ENCODE data around the gene LCLAT1. TPM values are rescaled to one million over a fixed set of nuclear protein-coding genes. Genes with fewer than 3 reads are reported as not detected.

LCLAT1 gene
- polyA plus RNA-seq, 4 donors = 1.6 to 18.3 (median 7.1) TPM

DNA sequence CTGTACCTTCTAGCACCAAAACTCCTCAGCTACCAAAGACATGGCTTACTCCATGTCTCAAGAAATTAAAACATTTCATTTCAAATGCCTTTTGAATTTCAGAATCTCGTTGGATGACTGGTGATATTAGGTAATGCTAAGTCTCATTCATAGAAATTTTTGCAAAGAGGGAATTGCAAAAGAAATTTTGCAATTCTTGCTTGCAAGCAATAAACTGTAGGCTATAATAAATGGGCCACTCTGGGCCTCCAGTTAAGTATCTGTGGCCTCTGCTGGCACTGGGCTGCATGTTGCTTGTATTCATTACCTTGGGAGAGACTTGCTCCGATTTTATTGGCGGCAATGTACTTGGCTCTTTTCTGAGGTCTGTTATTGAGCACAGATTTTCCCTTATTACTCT, 2.8 kb upstream of the LCLAT1 start:
- H3K4me3 ChIP-seq (ENCODE audit: low read depth in 1 of 3, low read length in 3 of 3) = no peak overlapping the region
- peaks cover 2 to 14% (median 4%) of the 10 kb centered on the region in 3 donors for H3K4me1 ChIP-seq (ENCODE audit: control insufficient read depth in 3 of 3, insufficient read depth in 2 of 3, low read depth in 1 of 3, low read length in 2 of 3)
- H3K9me3 ChIP-seq (ENCODE audit: control insufficient read depth in 2 of 2, insufficient read depth in 1 of 2, low read depth in 1 of 2, low read length in 1 of 2) = no peaks in the 10 kb centered on the region
- no peak overlapping the region for H3K27ac ChIP-seq (ENCODE audit: low read depth in 1 of 3, low read length in 2 of 3)
- H3K36me3 ChIP-seq (ENCODE audit: control insufficient read depth in 3 of 3, insufficient read depth in 2 of 3, low read depth in 1 of 3, low read length in 3 of 3) = no peaks in the 10 kb centered on the region
- 47 to 73% (median 56%) methylated on average over 3 of the region's 3 CpGs for WGBS, 3 donors
- no peak for DNase-seq
- no peak for FAIRE-seq
- H3K27me3 ChIP-seq (ENCODE audit: control insufficient read depth in 3 of 3, insufficient read depth in 3 of 3, low read length in 3 of 3) = no peaks in the 10 kb centered on the region

DNA sequence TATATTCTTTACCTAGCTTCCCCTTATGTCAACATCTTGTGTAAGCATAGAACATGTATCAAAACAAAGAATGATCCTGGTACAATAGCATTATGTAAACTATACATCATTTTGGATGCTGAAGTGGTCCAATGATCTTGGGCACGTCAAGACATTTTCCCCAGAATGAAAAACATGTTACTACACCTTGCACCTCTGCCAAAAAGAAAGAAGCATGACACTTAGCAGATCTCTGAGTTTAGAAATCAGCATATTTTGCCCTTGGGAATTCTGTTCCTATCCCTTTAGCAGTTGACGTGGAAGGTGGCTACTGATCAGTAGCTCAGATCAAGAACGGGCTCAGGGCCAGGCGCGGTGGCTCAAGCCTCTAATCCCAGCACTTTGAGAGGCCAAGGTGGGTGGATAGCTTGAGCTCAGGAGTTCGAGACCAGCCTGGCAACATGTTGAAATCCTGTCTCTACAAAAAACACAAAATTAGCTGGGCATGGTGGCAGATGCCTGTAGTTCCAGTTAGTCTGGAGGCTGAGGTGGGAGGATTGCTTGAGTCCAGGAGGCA, 1.7 kb upstream of the LCLAT1 start:
- no peaks in the 10 kb centered on the region for H3K9me3 ChIP-seq (ENCODE audit: control insufficient read depth in 2 of 2, insufficient read depth in 1 of 2, low read depth in 1 of 2, low read length in 1 of 2)
- no peak for FAIRE-seq
- H3K36me3 ChIP-seq (ENCODE audit: control insufficient read depth in 3 of 3, insufficient read depth in 2 of 3, low read depth in 1 of 3, low read length in 3 of 3) = no peaks in the 10 kb centered on the region
- H3K4me1 ChIP-seq (ENCODE audit: control insufficient read depth in 3 of 3, insufficient read depth in 2 of 3, low read depth in 1 of 3, low read length in 2 of 3) = peaks cover 2 to 19% (median 4%) of the 10 kb centered on the region in 3 donors
- no peak overlapping the region for H3K4me3 ChIP-seq (ENCODE audit: low read depth in 1 of 3, low read length in 3 of 3)
- no peak overlapping the region for H3K27ac ChIP-seq (ENCODE audit: low read depth in 1 of 3, low read length in 2 of 3)
- H3K27me3 ChIP-seq (ENCODE audit: control insufficient read depth in 3 of 3, insufficient read depth in 3 of 3, low read length in 3 of 3) = no peaks in the 10 kb centered on the region
- DNase-seq = no peak
- WGBS, 3 donors = 82 to 92% (median 86%) methylated on average over 6 of the region's 6 CpGs

DNA sequence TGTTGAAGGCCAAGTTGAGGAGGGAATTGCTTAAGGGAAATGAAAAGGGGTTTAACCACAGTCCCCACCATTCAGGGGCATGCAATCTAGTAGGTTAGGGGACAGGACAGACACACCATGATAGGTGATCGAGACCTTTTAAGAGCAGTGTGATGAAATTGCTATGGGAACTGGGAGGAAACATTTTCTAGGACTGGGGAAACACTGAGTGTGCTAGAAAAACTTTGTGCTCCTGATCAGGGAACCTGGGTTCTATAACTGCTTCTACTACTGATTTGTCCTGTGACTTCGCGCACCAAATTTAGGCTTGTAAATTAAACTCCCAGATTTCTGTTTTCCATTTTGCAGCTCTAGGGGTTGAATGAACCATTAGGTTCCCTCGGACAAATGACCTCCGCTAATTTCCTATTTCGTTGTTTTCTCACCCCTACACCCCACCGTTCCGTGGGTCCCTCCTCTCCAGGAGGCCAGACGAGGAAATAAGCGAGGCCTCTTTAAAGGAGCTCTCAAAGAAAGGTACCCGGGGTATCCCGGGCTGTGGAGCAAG, 371 bp upstream of the LCLAT1 start:
- FAIRE-seq (no peak), DNase-seq (no peak)
- WGBS, 3 donors = 0 to 2% (median 1%) methylated on average over 12 of the region's 12 CpGs
- H3K4me3 ChIP-seq (ENCODE audit: low read depth in 1 of 3, low read length in 3 of 3) = peak overlapping the region; percentile 71 to 87 (median 74)
- H3K27me3 ChIP-seq (ENCODE audit: control insufficient read depth in 3 of 3, insufficient read depth in 3 of 3, low read length in 3 of 3) = no peaks in the 10 kb centered on the region
- no peaks in the 10 kb centered on the region for H3K9me3 ChIP-seq (ENCODE audit: control insufficient read depth in 2 of 2, insufficient read depth in 1 of 2, low read depth in 1 of 2, low read length in 1 of 2)
- H3K27ac ChIP-seq (ENCODE audit: low read depth in 1 of 3, low read length in 2 of 3) = peak overlapping the region; percentile 63 to 85 (median 76)
- H3K4me1 ChIP-seq (ENCODE audit: control insufficient read depth in 3 of 3, insufficient read depth in 2 of 3, low read depth in 1 of 3, low read length in 2 of 3) = peaks cover 4 to 19% (median 4%) of the 10 kb centered on the region in 3 donors
- H3K36me3 ChIP-seq (ENCODE audit: control insufficient read depth in 3 of 3, insufficient read depth in 2 of 3, low read depth in 1 of 3, low read length in 3 of 3) = no peaks in the 10 kb centered on the region

DNA sequence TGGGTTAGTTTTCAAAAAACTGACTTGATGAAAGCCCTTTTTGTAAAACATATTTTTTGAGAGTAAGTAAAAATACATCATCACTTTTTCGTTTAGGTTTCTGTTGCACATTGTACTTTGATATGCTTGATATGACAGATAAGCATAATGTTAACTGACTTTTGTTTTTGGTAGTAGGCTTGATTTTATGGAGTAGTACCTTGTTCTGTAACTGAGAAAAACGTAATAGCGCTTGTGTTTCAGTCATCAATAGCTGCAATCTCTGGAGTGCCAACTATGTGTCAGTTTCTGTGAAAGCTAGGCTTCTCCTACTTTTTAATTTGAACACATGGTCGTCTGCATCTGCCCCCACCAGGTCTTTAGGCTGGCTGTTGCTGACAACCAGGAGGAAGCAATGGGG, 1.3 kb downstream of the LCLAT1 start:
- H3K27ac ChIP-seq (ENCODE audit: low read depth in 1 of 3, low read length in 2 of 3) = peak overlapping the region; percentile 3 to 37 (median 36)
- FAIRE-seq (no peak), DNase-seq (no peak)
- no peaks in the 10 kb centered on the region for H3K27me3 ChIP-seq (ENCODE audit: control insufficient read depth in 3 of 3, insufficient read depth in 3 of 3, low read length in 3 of 3)
- WGBS, 3 donors = 9 to 39% (median 13%) methylated on average over 4 of the region's 4 CpGs
- H3K36me3 ChIP-seq (ENCODE audit: control insufficient read depth in 3 of 3, insufficient read depth in 2 of 3, low read depth in 1 of 3, low read length in 3 of 3) = no peaks in the 10 kb centered on the region
- peak overlapping the region in 1 of 3 donors; percentile 3 for H3K4me3 ChIP-seq (ENCODE audit: low read depth in 1 of 3, low read length in 3 of 3)
- H3K9me3 ChIP-seq (ENCODE audit: control insufficient read depth in 2 of 2, insufficient read depth in 1 of 2, low read depth in 1 of 2, low read length in 1 of 2) = no peaks in the 10 kb centered on the region
- peaks cover 4 to 19% (median 4%) of the 10 kb centered on the region in 3 donors for H3K4me1 ChIP-seq (ENCODE audit: control insufficient read depth in 3 of 3, insufficient read depth in 2 of 3, low read depth in 1 of 3, low read length in 2 of 3)

DNA sequence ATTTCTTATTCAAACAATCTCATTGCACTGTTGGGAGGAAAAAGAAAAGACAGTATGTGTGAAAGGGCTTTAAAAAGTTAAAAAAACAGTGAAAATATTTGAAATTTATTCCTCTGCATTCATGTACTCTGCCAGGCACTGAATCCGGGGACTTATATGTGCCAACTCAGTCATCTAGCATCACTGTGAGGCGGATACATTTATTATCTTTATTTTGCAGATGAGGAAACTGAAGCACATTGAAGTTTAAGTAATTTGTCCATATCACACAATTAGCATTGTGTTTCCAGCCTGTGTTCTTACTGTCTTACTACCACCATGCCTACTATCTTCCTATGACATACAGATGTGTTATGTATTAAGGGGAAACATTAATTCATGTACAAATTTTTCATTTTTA, 1.8 kb downstream of the LCLAT1 start:
- 48 to 80% (median 70%) methylated on average over 2 of the region's 2 CpGs for WGBS, 3 donors
- Histone ChIP-seq H3K9me3 (ENCODE audit: control insufficient read depth in 2 of 2, insufficient read depth in 1 of 2, low read depth in 1 of 2, low read length in 1 of 2) (no peaks in the 10 kb centered on the region), H3K36me3 (ENCODE audit: control insufficient read depth in 3 of 3, insufficient read depth in 2 of 3, low read depth in 1 of 3, low read length in 3 of 3) (no peaks in the 10 kb centered on the region), H3K4me1 (ENCODE audit: control insufficient read depth in 3 of 3, insufficient read depth in 2 of 3, low read depth in 1 of 3, low read length in 2 of 3) (peaks cover 4 to 19% (median 4%) of the 10 kb centered on the region in 3 donors), H3K4me3 (ENCODE audit: low read depth in 1 of 3, low read length in 3 of 3) (no peak overlapping the region), H3K27me3 (ENCODE audit: control insufficient read depth in 3 of 3, insufficient read depth in 3 of 3, low read length in 3 of 3) (no peaks in the 10 kb centered on the region), H3K27ac (ENCODE audit: low read depth in 1 of 3, low read length in 2 of 3) (no peak overlapping the region)
- FAIRE-seq (no peak), DNase-seq (no peak)

DNA sequence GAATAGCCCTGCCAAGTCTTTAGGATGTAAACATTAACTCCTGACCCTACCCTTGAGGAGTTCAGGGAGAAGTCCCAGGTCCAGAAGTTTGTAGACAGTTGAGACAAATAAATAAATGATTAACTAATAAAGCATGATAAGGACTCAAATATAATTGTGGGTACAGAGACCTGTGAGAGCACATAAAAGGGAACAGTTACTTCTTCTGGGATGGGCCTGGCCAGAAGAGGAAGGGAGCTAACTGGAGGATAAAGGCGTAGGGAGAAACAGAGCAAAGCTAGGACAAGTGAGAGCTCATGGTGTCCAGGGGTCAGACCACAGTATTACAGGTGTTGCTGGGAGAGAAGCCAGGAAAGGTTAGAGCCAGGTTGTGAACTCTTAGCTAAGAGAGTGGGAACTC, 3.0 kb downstream of the LCLAT1 start:
- no peaks in the 10 kb centered on the region for H3K27me3 ChIP-seq (ENCODE audit: control insufficient read depth in 3 of 3, insufficient read depth in 3 of 3, low read length in 3 of 3)
- 26 to 72% (median 57%) methylated on average over 1 of the region's 1 CpG for WGBS, 3 donors
- FAIRE-seq = peak; percentile 85
- H3K4me3 ChIP-seq (ENCODE audit: low read depth in 1 of 3, low read length in 3 of 3) = no peak overlapping the region
- H3K4me1 ChIP-seq (ENCODE audit: control insufficient read depth in 3 of 3, insufficient read depth in 2 of 3, low read depth in 1 of 3, low read length in 2 of 3) = peaks cover 4 to 19% (median 4%) of the 10 kb centered on the region in 3 donors
- H3K9me3 ChIP-seq (ENCODE audit: control insufficient read depth in 2 of 2, insufficient read depth in 1 of 2, low read depth in 1 of 2, low read length in 1 of 2) = no peaks in the 10 kb centered on the region
- DNase-seq = peak; percentile 71 to 96
- no peaks in the 10 kb centered on the region for H3K36me3 ChIP-seq (ENCODE audit: control insufficient read depth in 3 of 3, insufficient read depth in 2 of 3, low read depth in 1 of 3, low read length in 3 of 3)
- H3K27ac ChIP-seq (ENCODE audit: low read depth in 1 of 3, low read length in 2 of 3) = peak overlapping the region in 1 of 3 donors; percentile 54

DNA sequence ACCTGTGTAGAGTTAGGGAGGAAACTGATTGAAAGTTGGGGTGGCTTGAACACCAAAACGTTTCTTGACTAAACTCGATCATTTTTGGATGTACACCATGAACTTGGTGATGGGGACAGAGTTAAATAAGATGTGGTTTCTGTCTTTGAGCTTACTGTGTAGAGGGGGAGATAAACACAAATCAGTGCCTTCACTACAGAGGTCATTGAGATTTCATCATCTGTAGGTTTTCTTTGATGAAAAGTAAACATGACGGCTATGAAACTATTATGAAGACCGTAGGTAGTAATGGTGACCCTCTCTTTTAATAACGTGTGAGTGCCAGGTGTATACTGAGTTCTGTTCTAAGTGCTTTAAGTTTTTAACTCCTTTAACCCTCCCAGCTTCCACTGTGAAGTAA, 6.5 kb downstream of the LCLAT1 start:
- WGBS, 3 donors = 43 to 68% (median 64%) methylated on average over 5 of the region's 5 CpGs
- no peaks in the 10 kb centered on the region for H3K27me3 ChIP-seq (ENCODE audit: control insufficient read depth in 3 of 3, insufficient read depth in 3 of 3, low read length in 3 of 3)
- no peaks in the 10 kb centered on the region for H3K9me3 ChIP-seq (ENCODE audit: control insufficient read depth in 2 of 2, insufficient read depth in 1 of 2, low read depth in 1 of 2, low read length in 1 of 2)
- DNase-seq (no peak), FAIRE-seq (no peak)
- H3K4me3 ChIP-seq (ENCODE audit: low read depth in 1 of 3, low read length in 3 of 3) = no peak overlapping the region
- no peaks in the 10 kb centered on the region for H3K36me3 ChIP-seq (ENCODE audit: control insufficient read depth in 3 of 3, insufficient read depth in 2 of 3, low read depth in 1 of 3, low read length in 3 of 3)
- no peak overlapping the region for H3K27ac ChIP-seq (ENCODE audit: low read depth in 1 of 3, low read length in 2 of 3)
- peaks cover 3 to 26% (median 6%) of the 10 kb centered on the region in 3 donors for H3K4me1 ChIP-seq (ENCODE audit: control insufficient read depth in 3 of 3, insufficient read depth in 2 of 3, low read depth in 1 of 3, low read length in 2 of 3)

DNA sequence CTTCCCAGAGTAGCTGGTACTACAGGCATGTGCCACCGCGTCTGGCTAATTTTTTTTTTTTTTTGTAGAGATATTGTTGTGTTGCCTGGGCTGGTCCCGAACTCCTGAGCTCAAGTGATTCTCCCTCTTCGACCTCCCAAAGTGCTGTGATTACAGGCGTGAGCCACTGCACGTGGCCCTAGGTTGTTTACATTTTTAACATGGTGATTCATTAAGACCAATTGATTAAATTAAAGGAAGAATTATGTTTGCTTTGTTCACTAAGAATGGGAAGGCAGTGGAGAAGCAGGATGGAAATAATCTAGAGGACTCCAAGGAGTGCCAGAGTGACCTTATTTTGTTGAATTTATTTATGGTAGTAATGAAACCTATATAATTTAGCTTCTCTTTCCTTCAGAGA, 7.5 kb downstream of the LCLAT1 start:
- WGBS, 3 donors = 24 to 66% (median 45%) methylated on average over 6 of the region's 6 CpGs

More for the DNA sequence above, 7.5 kb downstream of the LCLAT1 start:
- Histone ChIP-seq H3K9me3 (ENCODE audit: control insufficient read depth in 2 of 2, insufficient read depth in 1 of 2, low read depth in 1 of 2, low read length in 1 of 2) (no peaks in the 10 kb centered on the region), H3K27ac (ENCODE audit: low read depth in 1 of 3, low read length in 2 of 3) (peak overlapping the region in 1 of 3 donors; percentile 8), H3K27me3 (ENCODE audit: control insufficient read depth in 3 of 3, insufficient read depth in 3 of 3, low read length in 3 of 3) (no peaks in the 10 kb centered on the region), H3K4me1 (ENCODE audit: control insufficient read depth in 3 of 3, insufficient read depth in 2 of 3, low read depth in 1 of 3, low read length in 2 of 3) (peaks cover 6 to 20% (median 9%) of the 10 kb centered on the region in 3 donors), H3K4me3 (ENCODE audit: low read depth in 1 of 3, low read length in 3 of 3) (no peak overlapping the region), H3K36me3 (ENCODE audit: control insufficient read depth in 3 of 3, insufficient read depth in 2 of 3, low read depth in 1 of 3, low read length in 3 of 3) (no peaks in the 10 kb centered on the region)
- no peak for FAIRE-seq
- peak in 1 of 2 donors; percentile 66 for DNase-seq
